Hepatocyte (in vitro differentiated cells): ENCODE data around the gene MS4A12.
"Not testable (repeated sequence)": the region's sequence is repeated elsewhere in the genome, so short reads cannot be mapped to it uniquely, and the experiment has no call there.

Experiments used
- CTCF ChIP-seq: fragments of 200-600 bp; sonication (generic); IDR thresholded peaks from 2 replicates; pipeline ENCODE4 v1.5.1; 2016; ENCODE audit warnings: antibody characterized with exemption, mild to moderate bottlenecking; ENCODE audit not compliant: poor library complexity
- EZH2 ChIP-seq: fragments of 200-600 bp; sonication (generic); IDR thresholded peaks from 2 replicates; pipeline ENCODE4 v1.6.1; 2016; ENCODE audit warnings: antibody characterized with exemption, mild to moderate bottlenecking, borderline replicate concordance

GRCh38 chr11:60510209-60510608 is 17.6 kb downstream of the MS4A12 start:
- not testable (repeated sequence) for TF ChIP-seq CTCF, EZH2
